H9 (cell line): ENCODE data around the gene ITK. TPM values are rescaled to one million over a fixed set of nuclear protein-coding genes. Genes with fewer than 3 reads are reported as not detected.

Experiments used
- DNase-seq: peaks from one replicate; pipeline ENCODE4 v3.0.0-alpha.2; 2017
- H2AFZ ChIP-seq: one replicate; pipeline ENCODE4 v1.6.1; 2013; ENCODE audit warnings: mild to moderate bottlenecking, low read length, control low read depth, moderate library complexity
- H2AK5ac ChIP-seq: 2 replicates; pipeline ENCODE4 v1.6.1; 2013; ENCODE audit warnings: low read length, control low read depth, mixed read lengths; ENCODE audit not compliant: insufficient read length
- H2BK120ac ChIP-seq: one replicate; pipeline ENCODE4 v1.6.1; 2013; ENCODE audit warnings: low read depth, mild to moderate bottlenecking, low read length, control low read depth, inconsistent platforms; ENCODE audit not compliant: poor library complexity, severe bottlenecking
- H2BK12ac ChIP-seq: 2 replicates; pipeline ENCODE4 v1.6.1; 2013; ENCODE audit warnings: low read length, control low read depth, mixed read lengths, low read depth; ENCODE audit not compliant: insufficient read length
- H2BK15ac ChIP-seq: 2 replicates; pipeline ENCODE4 v1.6.1; 2013; ENCODE audit warnings: low read depth, low read length, control low read depth
- H2BK20ac ChIP-seq: one replicate; pipeline ENCODE4 v1.6.1; 2013; ENCODE audit warnings: low read depth, mild to moderate bottlenecking, low read length, control low read depth, inconsistent platforms; ENCODE audit not compliant: poor library complexity, severe bottlenecking
- H2BK5ac ChIP-seq: 2 replicates; pipeline ENCODE4 v1.6.1; 2013; ENCODE audit warnings: low read length, control low read depth, mixed read lengths; ENCODE audit not compliant: insufficient read length
- H3K14ac ChIP-seq: 2 replicates; pipeline ENCODE4 v1.6.1; 2013; ENCODE audit warnings: low read length, control low read depth; ENCODE audit not compliant: insufficient read depth
- H3K18ac ChIP-seq: 2 replicates; pipeline ENCODE4 v1.6.1; 2013; ENCODE audit warnings: low read depth, mild to moderate bottlenecking, mixed read lengths, low read length, control low read depth; ENCODE audit not compliant: insufficient read length
- H3K23ac ChIP-seq: 2 replicates; pipeline ENCODE4 v1.6.1; 2013; ENCODE audit warnings: low read length, control low read depth, mixed read lengths, low read depth; ENCODE audit not compliant: insufficient read length
- H3K23me2 ChIP-seq: 2 replicates; pipeline ENCODE4 v1.6.1; 2013; ENCODE audit warnings: low read depth, mild to moderate bottlenecking, mixed read lengths, low read length, control low read depth; ENCODE audit not compliant: insufficient read length, poor library complexity, severe bottlenecking
- H3K27ac ChIP-seq: 2 replicates; pipeline ENCODE4 v1.5.1; 2013; ENCODE audit warnings: low read length, control low read depth, mixed read lengths, low read depth; ENCODE audit not compliant: insufficient read length
- H3K27me3 ChIP-seq: 2 replicates; pipeline ENCODE4 v1.6.1; 2013; ENCODE audit warnings: low read length, control low read depth, inconsistent platforms; ENCODE audit not compliant: insufficient read depth
- H3K4ac ChIP-seq: 2 replicates; pipeline ENCODE4 v1.6.1; 2013; ENCODE audit warnings: low read depth, mild to moderate bottlenecking, control low read depth, inconsistent platforms, low read length, moderate library complexity
- H3K4me1 ChIP-seq: 2 replicates; pipeline ENCODE4 v1.6.1; 2013; ENCODE audit warnings: low read length, control low read depth, inconsistent platforms; ENCODE audit not compliant: insufficient read depth
- H3K4me2 ChIP-seq: 2 replicates; pipeline ENCODE4 v1.6.1; 2013; ENCODE audit warnings: low read length, control low read depth, mixed read lengths; ENCODE audit not compliant: insufficient read length, insufficient read depth
- H3K56ac ChIP-seq: 2 replicates; pipeline ENCODE4 v1.6.1; 2013; ENCODE audit warnings: low read depth, mild to moderate bottlenecking, mixed read lengths, low read length, control low read depth; ENCODE audit not compliant: insufficient read length
- H3K79me1 ChIP-seq: 2 replicates; pipeline ENCODE4 v1.6.1; 2013; ENCODE audit warnings: low read depth, mild to moderate bottlenecking, moderate library complexity, low read length, control low read depth, inconsistent platforms; ENCODE audit not compliant: insufficient read depth, poor library complexity, severe bottlenecking
- H3K79me2 ChIP-seq: 2 replicates; pipeline ENCODE4 v1.6.1; 2013; ENCODE audit warnings: low read length, control low read depth, inconsistent platforms; ENCODE audit not compliant: insufficient read depth
- H3K9ac ChIP-seq: 2 replicates; pipeline ENCODE4 v1.6.1; 2013; ENCODE audit warnings: low read length, control low read depth, mixed read lengths; ENCODE audit not compliant: insufficient read length; ENCODE audit errors: extremely low read depth
- H3K9me3 ChIP-seq: one replicate; pipeline ENCODE4 v1.6.1; 2013; ENCODE audit warnings: low read depth, low read length, inconsistent platforms; ENCODE audit not compliant: control insufficient read depth
- H3T11ph ChIP-seq: one replicate; pipeline ENCODE4 v1.6.1; 2013; ENCODE audit warnings: mild to moderate bottlenecking, low read length, control low read depth, inconsistent platforms
- H4K20me1 ChIP-seq: one replicate; pipeline ENCODE4 v1.6.1; 2013; ENCODE audit not compliant: control insufficient read depth, insufficient read length, insufficient read depth
- H4K5ac ChIP-seq: 2 replicates; pipeline ENCODE4 v1.6.1; 2013; ENCODE audit warnings: low read depth, mild to moderate bottlenecking, mixed read lengths, low read length, control low read depth; ENCODE audit not compliant: insufficient read length
- H4K8ac ChIP-seq: replicated peaks from 2 replicates; pipeline ENCODE4 v1.6.1; 2013; ENCODE audit warnings: low read length, control low read depth, mixed read lengths, low read depth; ENCODE audit not compliant: insufficient read length
- H4K91ac ChIP-seq: 2 replicates; pipeline ENCODE4 v1.6.1; 2013; ENCODE audit warnings: low read depth, mild to moderate bottlenecking, moderate library complexity, mixed read lengths, low read length, control low read depth; ENCODE audit not compliant: insufficient read length
- H3K27ac Mint-ChIP-seq, 3 experiments: 2 replicates in 2 of 3; 3 replicates in 1 of 3; pipeline ENCODE4 v1.8.0; 2020 to 2021; ENCODE audit warnings: mixed read lengths in 3 of 3, mild to moderate bottlenecking in 1 of 3, moderate library complexity in 1 of 3
- H3K27me3 Mint-ChIP-seq: 2 replicates; pipeline ENCODE4 v1.8.0; 2021; ENCODE audit warnings: low read depth, mild to moderate bottlenecking, moderate library complexity, mixed read lengths
- H3K36me3 Mint-ChIP-seq, 3 experiments: 2 replicates in 2 of 3; 3 replicates in 1 of 3; pipeline ENCODE4 v1.8.0; 2020 to 2021; ENCODE audit warnings: low read depth in 3 of 3, mixed read lengths in 3 of 3; ENCODE audit not compliant: insufficient read depth in 1 of 3
- H3K4me1 Mint-ChIP-seq, 2 experiments: 2 replicates each; pipeline ENCODE4 v1.8.0; 2020; ENCODE audit warnings: mixed read lengths in 2 of 2
- H3K4me3 Mint-ChIP-seq, 2 experiments: 2 replicates in 1 of 2; 3 replicates in 1 of 2; pipeline ENCODE4 v1.8.0; 2020 to 2021; ENCODE audit warnings: mild to moderate bottlenecking in 2 of 2, mixed read lengths in 2 of 2, moderate library complexity in 1 of 2
- H3K9me3 Mint-ChIP-seq, 2 experiments: 2 replicates in 1 of 2; 3 replicates in 1 of 2; pipeline ENCODE4 v1.8.0; 2020; ENCODE audit warnings: mild to moderate bottlenecking in 2 of 2, mixed read lengths in 2 of 2, moderate library complexity in 1 of 2
- CTCF ChIP-seq: fragments of 200-600 bp; sonication (generic); conservative IDR thresholded peaks from 3 replicates; pipeline ENCODE4 v1.8.0; 2021; ENCODE audit warnings: antibody characterized with exemption, mild to moderate bottlenecking
- WGBS: extraction: QIAGEN DNeasy Blood & Tissue Kit; methylation state at CpG from one replicate; pipeline ENCODE4 v1.1.7; 2013; ENCODE audit warnings: missing lambda C conversion rate, low lambda C conversion rate, mixed read lengths; ENCODE audit not compliant: insufficient read length; ENCODE audit errors: extremely low coverage; 5-methylcytosine and 5-hydroxymethylcytosine counted together
- total RNA-seq: library from RNA; stranded (reverse); gene quantifications from 2 replicates; pipeline ENCODE4 v1.2.1, GENCODE V29; 2021

Gene ITK
- total RNA-seq, 1 experiment from 2014 or later = 0.22 TPM

GRCh38 chr5:157280927-157281326 lies 100.3 kb downstream of the ITK start:
- peaks cover 3% of the 10 kb centered on the region; the same call in 1 of the 2 replicates for H3K79me2 ChIP-seq
- H3K4me2 ChIP-seq = no peak overlapping the region

More at GRCh38 chr5:157280927-157281326, 100.3 kb downstream of the ITK start:
- no peak for DNase-seq
- Histone ChIP-seq H3K9ac (no peak overlapping the region), H3K56ac (no peak overlapping the region), H2AK5ac (no peak overlapping the region), H2BK12ac (no peak overlapping the region), H2BK15ac (no peak overlapping the region), H4K20me1 (no peaks in the 10 kb centered on the region), H4K8ac (no peak overlapping the region), H3K23ac (no peak overlapping the region), H3K4ac (no peak overlapping the region), H3K9me3 (no peaks in the 10 kb centered on the region), H2BK5ac (no peak overlapping the region), H2BK20ac (no peak overlapping the region), H2AFZ (no peak overlapping the region), H3K79me1 (peaks cover 3% of the 10 kb centered on the region), H3K23me2 (no peaks in the 10 kb centered on the region), H3K27ac (no peak overlapping the region), H3K27me3 (no peaks in the 10 kb centered on the region), H3K14ac (no peak overlapping the region), H2BK120ac (no peak overlapping the region), H3T11ph (no peak overlapping the region), H3K4me1 (no peaks in the 10 kb centered on the region), H4K91ac (no peak overlapping the region), H3K18ac (no peak overlapping the region), H4K5ac (no peak overlapping the region)
- Mint-ChIP-seq H3K27me3 (no peaks in the 10 kb centered on the region), H3K4me3 (no peak overlapping the region), H3K27ac (no peak overlapping the region), H3K9me3 (no peaks in the 10 kb centered on the region), H3K36me3 (peaks cover 0 to 2% (median 0%) of the 10 kb centered on the region in 3 experiments; a peak in 1 of 7 replicates), H3K4me1 (peaks cover 9 to 17% of the 10 kb centered on the region in 2 experiments; a peak in 3 of 4 replicates)
- no peak for TF ChIP-seq CTCF
- no CpG with 5 or more reads among the region's 3 CpGs for WGBS
